CD4-positive, alpha-beta T cell (primary cell): ENCODE results near the gene NLK. TPM values are rescaled to one million over a fixed set of nuclear protein-coding genes. Genes with fewer than 3 reads are reported as not detected.

Experiments used
- ATAC-seq: fragments of 200-7000 bp; cut with Tn5 transposase; one replicate; pipeline ENCODE4 v1.10.0; 2022; ENCODE audit warnings: mild to moderate bottlenecking; ENCODE audit not compliant: poor library complexity
- CTCF ChIA-PET: fragments of 350-600 bp; sonication (Branson Sonifier 250); formaldehyde crosslinking; loops from one replicate; lab custom pipeline; 2021; ENCODE audit warnings: antibody characterized with exemption, inconsistent platforms; lab: Charles Lee
- POLR2A ChIA-PET: fragments of 350-600 bp; sonication (Branson Sonifier 250); formaldehyde crosslinking; loops from one replicate; lab custom pipeline; 2021; ENCODE audit warnings: antibody characterized with exemption, inconsistent platforms; lab: Charles Lee
- DNase-seq, 14 experiments: peaks; one replicate each; pipeline ENCODE4 v3.0.0-alpha.2; 2013 to 2020; ENCODE audit warnings: mixed read lengths in 2 of 14
- H3K27ac ChIP-seq, 2 donors: one replicate each; pipeline versions ENCODE4 v1.5.1 to v1.7.0; 2013; ENCODE audit warnings: low read length in 2 of 2, low read depth in 1 of 2, mild to moderate bottlenecking in 1 of 2
- H3K27me3 ChIP-seq, 2 experiments: 1 replicate in 1 of 2; 2 replicates in 1 of 2; pipeline versions ENCODE4 v1.6.1 to v1.7.0; 2013; ENCODE audit warnings: low read length in 2 of 2, control low read depth in 1 of 2, mild to moderate bottlenecking in 1 of 2, moderate library complexity in 1 of 2; ENCODE audit not compliant: insufficient read depth in 2 of 2, control insufficient read depth in 1 of 2
- H3K36me3 ChIP-seq: one replicate; pipeline ENCODE4 v1.6.1; 2013; ENCODE audit warnings: low read length, control low read depth; ENCODE audit not compliant: insufficient read depth
- H3K4me1 ChIP-seq: one replicate; pipeline ENCODE4 v1.6.1; 2013; ENCODE audit warnings: low read length, control low read depth; ENCODE audit not compliant: insufficient read depth
- H3K4me3 ChIP-seq: one replicate; pipeline ENCODE4 v1.5.1; 2013; ENCODE audit warnings: mild to moderate bottlenecking, low read length, moderate library complexity
- H3K9me3 ChIP-seq, 2 experiments: 1 replicate in 1 of 2; 2 replicates in 1 of 2; pipeline versions ENCODE4 v1.6.1 to v1.7.0; 2013; ENCODE audit warnings: low read length in 2 of 2, mild to moderate bottlenecking in 2 of 2, control low read depth in 1 of 2, moderate library complexity in 1 of 2; ENCODE audit not compliant: control insufficient read depth in 1 of 2, insufficient read depth in 1 of 2
- H3K27ac Mint-ChIP-seq: one replicate; pipeline ENCODE4 v1.8.0; 2020; ENCODE audit warnings: mixed read lengths
- H3K27me3 Mint-ChIP-seq: one replicate; pipeline ENCODE4 v1.8.0; 2021; ENCODE audit warnings: mixed read lengths
- H3K36me3 Mint-ChIP-seq: one replicate; pipeline ENCODE4 v1.8.0; 2021; ENCODE audit warnings: low read depth, mixed read lengths
- H3K4me1 Mint-ChIP-seq: one replicate; pipeline ENCODE4 v1.8.0; 2021; ENCODE audit warnings: low read depth, mixed read lengths
- H3K4me3 Mint-ChIP-seq: one replicate; pipeline ENCODE4 v1.8.0; 2020; ENCODE audit warnings: mild to moderate bottlenecking, mixed read lengths
- H3K9me3 Mint-ChIP-seq: one replicate; pipeline ENCODE4 v1.8.0; 2020; ENCODE audit warnings: mixed read lengths
- intact Hi-C, 2 experiments: fragments of 100-400 bp; cut with DNase I in 1 of 2; cut with micrococcal nuclease in 1 of 2; formaldehyde crosslinking; loops; one replicate each; pipeline versions ENCODE4 v1.15.1 to v1.9.0; 2023 to 2025; cut with DNase I, micrococcal nuclease
- total RNA-seq, 174 experiments: library from RNA in 2 of 174; stranded (reverse) in 2 of 174; gene quantifications; one replicate each; pipeline ENCODE4 v1.2.3 and lab custom pipeline; 2021 to 2026
- TF ChIP-seq, protein P1 (sequence below): fragments of 200-600 bp; IDR thresholded peaks from one replicate; pipeline ENCODE4 v1.8.0; 2022; ENCODE audit warnings: antibody characterized with exemption, mild to moderate bottlenecking

The NLK gene
- total RNA-seq, 2 experiments from 2014 or later: 6.8 to 7.7 TPM

DNA sequence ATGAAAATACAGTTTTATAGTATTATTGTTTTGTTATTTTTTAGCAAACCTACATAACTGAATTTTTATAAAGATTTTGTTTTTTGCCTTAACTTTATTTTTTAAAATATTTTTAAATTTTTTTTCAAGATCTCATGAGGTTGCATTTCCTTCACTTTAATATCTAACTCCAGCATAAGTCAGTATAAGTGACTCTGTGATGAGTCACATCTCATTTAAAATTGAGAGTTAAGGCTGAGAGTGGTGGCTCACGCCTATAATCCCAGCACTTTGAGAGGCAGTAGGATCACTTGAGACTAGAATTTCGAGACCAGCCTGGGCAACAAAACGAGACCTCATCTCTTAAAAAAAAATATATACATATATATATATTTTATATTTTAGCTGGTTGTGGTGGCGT, 44.0 kb downstream of the NLK start:
- ATAC-seq (no peak), DNase-seq (no peak)
- ChIA-PET CTCF (no interaction called here), POLR2A (no interaction called here)
- Mint-ChIP-seq H3K36me3 (peaks cover 25% of the 10 kb centered on the region), H3K4me1 (peaks cover 55% of the 10 kb centered on the region), H3K27me3 (no peaks in the 10 kb centered on the region), H3K4me3 (no peak overlapping the region), H3K27ac (no peak overlapping the region), H3K9me3 (peaks cover 7% of the 10 kb centered on the region)
- Histone ChIP-seq H3K9me3 (no peaks in the 10 kb centered on the region), H3K36me3 (no peaks in the 10 kb centered on the region), H3K27me3 (no peaks in the 10 kb centered on the region), H3K4me1 (no peaks in the 10 kb centered on the region), H3K4me3 (no peak overlapping the region), H3K27ac (no peak overlapping the region)
- intact Hi-C loops: no loop called here
- TF ChIP-seq, protein P1, sequence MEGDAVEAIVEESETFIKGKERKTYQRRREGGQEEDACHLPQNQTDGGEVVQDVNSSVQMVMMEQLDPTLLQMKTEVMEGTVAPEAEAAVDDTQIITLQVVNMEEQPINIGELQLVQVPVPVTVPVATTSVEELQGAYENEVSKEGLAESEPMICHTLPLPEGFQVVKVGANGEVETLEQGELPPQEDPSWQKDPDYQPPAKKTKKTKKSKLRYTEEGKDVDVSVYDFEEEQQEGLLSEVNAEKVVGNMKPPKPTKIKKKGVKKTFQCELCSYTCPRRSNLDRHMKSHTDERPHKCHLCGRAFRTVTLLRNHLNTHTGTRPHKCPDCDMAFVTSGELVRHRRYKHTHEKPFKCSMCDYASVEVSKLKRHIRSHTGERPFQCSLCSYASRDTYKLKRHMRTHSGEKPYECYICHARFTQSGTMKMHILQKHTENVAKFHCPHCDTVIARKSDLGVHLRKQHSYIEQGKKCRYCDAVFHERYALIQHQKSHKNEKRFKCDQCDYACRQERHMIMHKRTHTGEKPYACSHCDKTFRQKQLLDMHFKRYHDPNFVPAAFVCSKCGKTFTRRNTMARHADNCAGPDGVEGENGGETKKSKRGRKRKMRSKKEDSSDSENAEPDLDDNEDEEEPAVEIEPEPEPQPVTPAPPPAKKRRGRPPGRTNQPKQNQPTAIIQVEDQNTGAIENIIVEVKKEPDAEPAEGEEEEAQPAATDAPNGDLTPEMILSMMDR: no peak

DNA sequence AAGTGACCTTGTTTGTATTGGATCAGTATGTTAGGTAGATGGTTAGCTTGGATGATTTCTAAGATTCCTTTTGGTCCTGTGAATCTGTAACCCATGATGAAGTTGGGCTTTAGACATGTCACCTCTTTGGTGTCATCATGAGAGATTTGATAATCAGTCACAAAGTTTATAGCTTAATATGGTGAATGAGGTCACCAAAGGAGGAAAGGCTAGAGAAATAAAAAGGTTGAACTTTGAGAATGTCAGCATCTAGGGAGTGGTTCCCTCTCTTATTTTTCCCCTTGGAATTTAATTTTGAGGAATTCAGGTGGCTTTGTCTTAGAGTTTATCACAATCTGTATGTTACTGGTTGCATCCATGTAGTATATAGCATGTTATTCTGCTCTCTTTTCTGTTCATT, 45.3 kb downstream of the NLK start:
- TF ChIP-seq, protein P1: no peak
- H3K36me3 Mint-ChIP-seq: peaks cover 18% of the 10 kb centered on the region
- H3K4me3 Mint-ChIP-seq: no peak overlapping the region
- no peak for ATAC-seq
- Histone ChIP-seq H3K36me3 (no peaks in the 10 kb centered on the region), H3K9me3 (no peaks in the 10 kb centered on the region), H3K27ac (no peak overlapping the region), H3K4me1 (no peaks in the 10 kb centered on the region), H3K4me3 (no peak overlapping the region), H3K27me3 (no peaks in the 10 kb centered on the region)
- POLR2A ChIA-PET: interaction anchor here (1.7 kb wide), 1 partner anchor 45 kb away, joined by 4 read pairs; the partner anchor contains the start of gene NLK
- intact Hi-C loops: no loop called here
- H3K27ac Mint-ChIP-seq: no peak overlapping the region
- CTCF ChIA-PET: no interaction called here
- no peaks in the 10 kb centered on the region for H3K27me3 Mint-ChIP-seq
- H3K9me3 Mint-ChIP-seq: peaks cover 7% of the 10 kb centered on the region
- DNase-seq: no peak
- H3K4me1 Mint-ChIP-seq: peaks cover 46% of the 10 kb centered on the region

DNA sequence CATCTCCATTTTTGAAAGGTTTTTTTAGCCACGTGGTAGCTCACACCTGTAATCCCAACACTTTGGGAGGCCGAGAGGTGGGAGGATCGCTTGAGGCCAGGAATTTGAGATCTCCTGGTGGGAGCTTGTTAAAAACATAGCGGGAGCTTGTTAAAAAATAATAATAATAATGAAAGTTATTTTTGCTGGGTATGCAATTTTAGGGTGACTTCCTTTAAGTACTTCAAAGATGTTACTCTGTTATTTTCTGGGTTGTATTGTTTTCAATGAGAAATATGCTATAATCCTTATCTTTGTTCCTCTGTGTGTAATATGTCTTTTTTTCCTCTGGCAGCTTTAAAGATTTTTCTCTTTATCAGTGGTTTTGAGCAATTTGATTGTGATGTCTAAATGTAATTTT, 48.1 kb downstream of the NLK start:
- no peak overlapping the region for H3K27ac Mint-ChIP-seq
- peaks cover 7% of the 10 kb centered on the region for H3K9me3 Mint-ChIP-seq
- peaks cover 28% of the 10 kb centered on the region for H3K4me1 Mint-ChIP-seq
- CTCF ChIA-PET: interaction anchor here (1.2 kb wide), 1 partner anchor 19 kb away, joined by 4 read pairs; no protein-coding TSS in a partner anchor
- Histone ChIP-seq H3K27me3 (no peaks in the 10 kb centered on the region), H3K4me1 (no peaks in the 10 kb centered on the region), H3K27ac (no peak overlapping the region), H3K36me3 (no peaks in the 10 kb centered on the region), H3K9me3 (no peaks in the 10 kb centered on the region), H3K4me3 (no peak overlapping the region)
- DNase-seq: no peak
- H3K4me3 Mint-ChIP-seq: no peak overlapping the region
- POLR2A ChIA-PET: no interaction called here
- H3K36me3 Mint-ChIP-seq: peaks cover 13% of the 10 kb centered on the region
- intact Hi-C loops: no loop called here
- no peak for ATAC-seq
- H3K27me3 Mint-ChIP-seq: no peaks in the 10 kb centered on the region
- TF ChIP-seq, protein P1: no peak
